DOHH2 (cell line): Measurements from ENCODE around the gene LRRC1.

ENCODE experiments used
- H3F3A ChIP-seq: fragments of 200-600 bp; sonication (generic), shearing (Covaris generic); 2 replicates; pipeline ENCODE4 v1.6.0; 2016; ENCODE audit warnings: antibody characterized with exemption, mild to moderate bottlenecking; ENCODE audit not compliant: control insufficient read depth, insufficient read depth
- H3K27ac ChIP-seq: fragments of 200-600 bp; sonication (generic); 2 replicates; pipeline ENCODE4 v1.5.1; 2014; ENCODE audit warnings: low read depth, mild to moderate bottlenecking, low read length, moderate library complexity
- H3K27me3 ChIP-seq: fragments of 200-600 bp; sonication (generic); 2 replicates; pipeline ENCODE4 v1.6.1; 2014; ENCODE audit warnings: mild to moderate bottlenecking, low read length, mixed read lengths; ENCODE audit not compliant: control insufficient read depth
- H3K36me3 ChIP-seq: fragments of 200-600 bp; sonication (generic); 2 replicates; pipeline ENCODE4 v1.6.1; 2014; ENCODE audit warnings: mild to moderate bottlenecking, low read length, moderate library complexity, mixed read lengths; ENCODE audit not compliant: control insufficient read depth
- H3K4me1 ChIP-seq: fragments of 200-600 bp; sonication (generic); 2 replicates; pipeline ENCODE4 v1.6.1; 2014; ENCODE audit warnings: mild to moderate bottlenecking, low read length, mixed read lengths; ENCODE audit not compliant: control insufficient read depth
- H3K4me2 ChIP-seq: fragments of 200-600 bp; sonication (generic); 2 replicates; pipeline ENCODE4 v1.6.0; 2014; ENCODE audit warnings: mild to moderate bottlenecking, low read length, moderate library complexity
- H3K4me3 ChIP-seq: fragments of 200-600 bp; sonication (generic); 2 replicates; pipeline ENCODE4 v1.5.1; 2014; ENCODE audit warnings: mild to moderate bottlenecking, low read length, mixed read lengths
- H3K79me2 ChIP-seq: fragments of 200-600 bp; sonication (generic); 2 replicates; pipeline ENCODE4 v1.6.1; 2014; ENCODE audit warnings: mild to moderate bottlenecking, low read length, mixed read lengths; ENCODE audit not compliant: control insufficient read depth
- H3K9me2 ChIP-seq: fragments of 200-600 bp; sonication (generic); replicated peaks from 2 replicates; pipeline ENCODE4 v1.6.1; 2014; ENCODE audit warnings: mild to moderate bottlenecking, low read length, mixed read lengths; ENCODE audit not compliant: control insufficient read depth
- H3K9me3 ChIP-seq: fragments of 200-600 bp; sonication (generic); 2 replicates; pipeline ENCODE4 v1.6.1; 2014; ENCODE audit warnings: antibody characterized with exemption, low read length, mixed read lengths; ENCODE audit not compliant: control insufficient read depth, insufficient read depth
- H4K20me1 ChIP-seq: fragments of 200-600 bp; sonication (generic); 2 replicates; pipeline ENCODE4 v1.6.0; 2014; ENCODE audit warnings: low read depth, mild to moderate bottlenecking, antibody characterized with exemption, low read length, moderate library complexity; ENCODE audit not compliant: control insufficient read depth, insufficient read depth
- EZH2phosphoT487 ChIP-seq: fragments of 200-600 bp; sonication (generic); IDR thresholded peaks from 2 replicates; pipeline ENCODE4 v1.6.1; 2017; ENCODE audit warnings: borderline replicate concordance, mild to moderate bottlenecking, antibody characterized with exemption, low read length, moderate library complexity, mixed read lengths
- TF ChIP-seq, protein P1 (sequence below): fragments of 200-600 bp; sonication (generic); IDR thresholded peaks from one replicate; pipeline ENCODE4 v1.5.1; 2014; ENCODE audit warnings: antibody characterized with exemption, mild to moderate bottlenecking, low read depth, low read length; ENCODE audit not compliant: poor library complexity, severe bottlenecking

Gene LRRC1

DNA sequence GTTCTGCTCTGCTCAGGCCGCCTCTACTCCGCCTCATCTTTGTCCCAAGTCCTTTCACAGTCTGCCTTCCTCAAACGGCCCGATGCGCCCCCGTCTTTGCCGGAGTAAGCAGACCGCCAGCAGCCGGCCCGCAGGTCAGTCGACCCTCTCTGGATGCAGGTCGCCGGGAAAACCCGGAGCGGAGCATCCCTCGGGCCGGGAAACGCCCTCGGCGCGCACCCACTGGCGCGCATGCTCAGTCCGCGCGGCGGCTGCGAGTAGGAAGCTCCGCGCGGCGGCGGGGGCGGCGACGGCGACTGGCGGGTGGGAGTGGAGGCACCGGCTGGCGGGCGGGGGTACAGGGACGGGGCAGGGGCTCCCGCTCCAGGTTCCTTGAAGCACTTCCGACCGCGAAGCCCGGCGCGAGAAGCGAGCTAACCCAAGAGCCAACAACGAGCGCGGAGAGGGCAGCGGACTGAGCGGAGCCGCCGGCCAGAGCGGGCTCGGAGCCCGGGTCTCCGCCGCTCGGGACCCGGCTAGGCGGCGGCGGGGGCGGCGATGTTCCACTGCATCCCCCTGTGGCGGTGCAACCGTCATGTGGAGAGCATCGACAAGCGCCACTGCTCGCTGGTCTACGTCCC lies at the start of gene LRRC1:
Gene LRRC1 (plus strand): TSS at position 286 of the 620 bp plus-strand sequence. CDS start 252 bp downstream, at position 538.
- Histone ChIP-seq H3K4me2 (peak within 1 kb of the TSS; percentile 89), H3F3A (no peaks in the 10 kb centered on the region), H3K9me2 (no peaks in the 10 kb centered on the region), H3K4me1 (peaks cover 21% of the 10 kb centered on the region), H3K36me3 (no peaks in the 10 kb centered on the region), H3K27me3 (peaks cover 16% of the 10 kb centered on the region), H4K20me1 (no peaks in the 10 kb centered on the region), H3K27ac (peak within 1 kb of the TSS; percentile 60), H3K79me2 (peaks cover 18% of the 10 kb centered on the region), H3K4me3 (peak within 1 kb of the TSS; percentile 79), H3K9me3 (0 out of 2 replicates have a peak, but pooled peaks cover 3% of the 10 kb centered on the region)
- TF ChIP-seq EZH2phosphoT487, result no peak; the same call in 1 of the 2 replicates
- TF ChIP-seq, protein P1, sequence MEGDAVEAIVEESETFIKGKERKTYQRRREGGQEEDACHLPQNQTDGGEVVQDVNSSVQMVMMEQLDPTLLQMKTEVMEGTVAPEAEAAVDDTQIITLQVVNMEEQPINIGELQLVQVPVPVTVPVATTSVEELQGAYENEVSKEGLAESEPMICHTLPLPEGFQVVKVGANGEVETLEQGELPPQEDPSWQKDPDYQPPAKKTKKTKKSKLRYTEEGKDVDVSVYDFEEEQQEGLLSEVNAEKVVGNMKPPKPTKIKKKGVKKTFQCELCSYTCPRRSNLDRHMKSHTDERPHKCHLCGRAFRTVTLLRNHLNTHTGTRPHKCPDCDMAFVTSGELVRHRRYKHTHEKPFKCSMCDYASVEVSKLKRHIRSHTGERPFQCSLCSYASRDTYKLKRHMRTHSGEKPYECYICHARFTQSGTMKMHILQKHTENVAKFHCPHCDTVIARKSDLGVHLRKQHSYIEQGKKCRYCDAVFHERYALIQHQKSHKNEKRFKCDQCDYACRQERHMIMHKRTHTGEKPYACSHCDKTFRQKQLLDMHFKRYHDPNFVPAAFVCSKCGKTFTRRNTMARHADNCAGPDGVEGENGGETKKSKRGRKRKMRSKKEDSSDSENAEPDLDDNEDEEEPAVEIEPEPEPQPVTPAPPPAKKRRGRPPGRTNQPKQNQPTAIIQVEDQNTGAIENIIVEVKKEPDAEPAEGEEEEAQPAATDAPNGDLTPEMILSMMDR, result no peak

DNA sequence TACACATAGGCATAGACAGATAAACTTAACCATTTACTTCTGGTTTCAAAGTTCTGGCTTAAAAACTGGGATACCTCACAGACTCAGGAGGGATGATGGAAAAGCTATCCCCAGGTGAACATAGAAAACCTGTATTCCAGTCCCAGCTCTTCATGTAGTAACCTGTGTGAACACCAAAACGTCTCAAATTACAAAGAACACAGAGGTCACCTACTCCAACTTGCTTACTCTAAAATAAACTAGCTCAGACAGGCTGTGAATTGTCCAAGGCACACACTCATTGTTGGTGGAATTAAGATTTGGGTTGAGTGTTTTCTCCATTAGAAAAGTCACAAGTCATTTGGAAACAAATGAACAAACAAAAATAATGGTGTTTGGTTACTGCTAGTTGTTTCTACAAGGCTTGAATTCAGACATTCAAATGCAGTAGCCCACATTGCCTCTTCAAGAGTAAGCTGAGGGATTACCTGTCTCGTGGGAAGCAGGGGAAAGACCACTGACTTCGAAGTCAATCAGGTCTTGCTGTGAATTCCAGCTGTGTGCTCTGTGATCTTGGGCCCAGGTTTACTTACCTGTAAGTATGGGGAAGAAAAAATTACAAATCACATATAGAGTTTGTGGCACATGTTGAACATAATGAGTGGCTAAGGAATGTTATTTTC lies 48.2 kb upstream of the LRRC1 start:
- no peaks in the 10 kb centered on the region for H3F3A ChIP-seq

DNA sequence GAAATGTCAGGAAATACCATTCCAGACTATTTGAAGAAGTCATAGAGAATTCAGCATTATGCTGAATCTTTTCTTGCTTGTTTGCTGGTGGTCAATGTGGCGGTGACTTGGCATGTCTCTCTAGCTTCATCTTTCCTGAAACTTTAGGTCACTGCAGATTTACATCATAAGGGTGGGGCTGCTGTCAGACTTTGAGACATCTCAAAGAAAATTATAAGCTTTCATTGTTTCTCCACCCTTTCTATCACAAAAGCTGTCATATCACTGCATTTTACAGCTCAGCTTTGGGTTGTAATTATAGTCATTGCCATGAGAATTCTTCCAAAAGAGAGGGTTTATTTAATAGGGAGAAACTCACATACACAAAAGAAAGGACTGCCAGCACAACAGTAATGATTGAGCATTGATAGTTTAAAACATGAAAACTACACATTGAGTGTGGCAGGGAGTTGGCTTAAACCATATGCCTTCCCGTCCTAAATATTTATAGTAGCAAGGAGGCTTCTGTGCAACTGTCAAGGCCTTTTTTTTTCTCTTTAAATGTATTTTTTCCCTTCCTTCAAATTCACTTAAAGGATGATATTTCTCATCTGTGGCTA lies 44.7 kb upstream of the LRRC1 start:
- Histone ChIP-seq H3K9me2 (no peaks in the 10 kb centered on the region), H3F3A (no peaks in the 10 kb centered on the region), H3K4me2 (no peak overlapping the region), H3K4me1 (no peaks in the 10 kb centered on the region), H3K9me3 (no peaks in the 10 kb centered on the region), H3K79me2 (no peaks in the 10 kb centered on the region), H3K36me3 (no peaks in the 10 kb centered on the region), H3K27ac (no peak overlapping the region), H3K4me3 (no peak overlapping the region), H3K27me3 (no peaks in the 10 kb centered on the region), H4K20me1 (no peaks in the 10 kb centered on the region)
- TF ChIP-seq EZH2phosphoT487, result no peak
- TF ChIP-seq, protein P1, result no peak

More for the DNA sequence above, 48.2 kb upstream of the LRRC1 start:
- no peaks in the 10 kb centered on the region for H3K9me3 ChIP-seq
- no peaks in the 10 kb centered on the region for H3K9me2 ChIP-seq
- no peaks in the 10 kb centered on the region for H3K79me2 ChIP-seq
- H3K27ac ChIP-seq, result no peak overlapping the region
- H3K36me3 ChIP-seq, result no peaks in the 10 kb centered on the region
- no peak for TF ChIP-seq EZH2phosphoT487
- TF ChIP-seq, protein P1, result no peak
- H4K20me1 ChIP-seq, result no peaks in the 10 kb centered on the region
- H3K4me3 ChIP-seq, result no peak overlapping the region
- H3K4me2 ChIP-seq, result no peak overlapping the region
- no peaks in the 10 kb centered on the region for H3K27me3 ChIP-seq
- H3K4me1 ChIP-seq, result no peaks in the 10 kb centered on the region
